ENCODE results near the gene SEPTIN12. TPM values are rescaled to one million over a fixed set of nuclear protein-coding genes. Genes with fewer than 3 reads are reported as not detected.

Gene SEPTIN12
- total RNA-seq, 1 donor from 2014 or later = not detected

DNA sequence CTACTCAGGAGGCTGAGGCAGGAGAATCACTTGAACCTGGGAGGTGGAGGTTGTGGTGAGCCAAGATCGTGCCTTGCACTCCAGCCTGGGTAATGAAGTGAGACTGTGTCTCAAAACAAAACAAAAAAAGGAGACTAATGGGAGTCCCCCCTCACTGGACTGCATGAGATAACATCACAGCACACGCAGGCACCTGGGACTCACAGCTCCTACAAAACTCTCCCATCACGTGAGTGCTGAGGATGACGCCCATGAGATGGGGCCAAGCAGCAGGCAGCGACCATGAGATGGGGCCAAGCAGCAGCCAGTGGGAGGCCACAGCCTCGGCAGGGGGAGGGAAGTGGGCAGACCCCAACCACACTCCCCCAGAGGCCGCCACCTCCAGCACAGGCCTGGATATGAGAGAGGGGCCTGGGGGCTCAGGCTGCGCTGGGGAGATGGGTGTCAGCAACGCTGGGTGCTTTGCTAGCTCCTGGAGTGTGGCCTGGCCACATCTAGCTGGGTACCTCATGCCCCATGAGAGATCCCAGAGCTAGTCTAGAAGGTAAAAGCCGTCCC, 38.4 kb downstream of the SEPTIN12 start:
- Mint-ChIP-seq H3K27ac (no peak overlapping the region), H3K9me3 (no peaks in the 10 kb centered on the region), H3K4me1 (ENCODE audit: unreplicated experiment) (no peaks in the 10 kb centered on the region), H3K4me3 (no peak overlapping the region), H3K36me3 (peaks cover 4% of the 10 kb centered on the region), H3K27me3 (no peaks in the 10 kb centered on the region)
- no peak for DNase-seq (ENCODE audit: extremely low spot score, unreplicated experiment)
- TF ChIP-seq, protein P1, sequence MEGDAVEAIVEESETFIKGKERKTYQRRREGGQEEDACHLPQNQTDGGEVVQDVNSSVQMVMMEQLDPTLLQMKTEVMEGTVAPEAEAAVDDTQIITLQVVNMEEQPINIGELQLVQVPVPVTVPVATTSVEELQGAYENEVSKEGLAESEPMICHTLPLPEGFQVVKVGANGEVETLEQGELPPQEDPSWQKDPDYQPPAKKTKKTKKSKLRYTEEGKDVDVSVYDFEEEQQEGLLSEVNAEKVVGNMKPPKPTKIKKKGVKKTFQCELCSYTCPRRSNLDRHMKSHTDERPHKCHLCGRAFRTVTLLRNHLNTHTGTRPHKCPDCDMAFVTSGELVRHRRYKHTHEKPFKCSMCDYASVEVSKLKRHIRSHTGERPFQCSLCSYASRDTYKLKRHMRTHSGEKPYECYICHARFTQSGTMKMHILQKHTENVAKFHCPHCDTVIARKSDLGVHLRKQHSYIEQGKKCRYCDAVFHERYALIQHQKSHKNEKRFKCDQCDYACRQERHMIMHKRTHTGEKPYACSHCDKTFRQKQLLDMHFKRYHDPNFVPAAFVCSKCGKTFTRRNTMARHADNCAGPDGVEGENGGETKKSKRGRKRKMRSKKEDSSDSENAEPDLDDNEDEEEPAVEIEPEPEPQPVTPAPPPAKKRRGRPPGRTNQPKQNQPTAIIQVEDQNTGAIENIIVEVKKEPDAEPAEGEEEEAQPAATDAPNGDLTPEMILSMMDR (conservative IDR thresholded peaks at IDR 0.05) = no peak

DNA sequence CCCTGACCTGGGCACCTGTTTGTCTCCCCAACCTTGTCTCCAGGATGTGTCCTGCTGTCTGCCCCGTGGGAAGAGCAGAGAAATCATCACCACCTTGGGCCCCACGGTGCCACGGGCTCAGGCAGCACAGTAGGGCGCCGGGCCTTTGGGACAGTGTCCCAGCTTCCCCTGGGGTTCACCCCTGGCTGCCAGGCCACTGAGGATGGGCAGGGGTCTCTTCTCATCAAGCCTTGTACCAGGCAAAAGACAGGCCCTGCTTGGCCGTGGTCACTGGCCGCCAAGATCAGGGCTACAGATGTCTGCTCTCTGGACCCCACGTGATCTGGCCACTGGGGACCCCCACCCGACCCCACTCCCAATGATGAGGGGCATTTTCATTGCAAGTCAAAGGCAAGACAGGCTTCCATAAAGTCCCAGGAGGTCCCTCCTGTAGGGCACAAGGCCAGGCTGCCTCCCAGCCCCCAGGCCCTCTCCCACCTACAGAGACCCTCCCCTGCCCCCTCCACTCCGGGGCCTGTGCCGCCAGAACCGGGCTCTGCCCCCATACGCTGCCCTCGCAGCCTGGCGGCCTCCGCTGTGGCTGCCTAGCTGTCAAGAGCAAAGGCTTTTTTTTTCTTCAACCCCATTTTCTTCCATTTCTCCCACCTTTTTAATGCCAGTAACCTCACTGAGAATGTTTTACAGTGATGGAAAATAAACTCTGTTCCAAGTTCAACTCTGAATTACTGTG, 39.3 kb downstream of the SEPTIN12 start:
- TF ChIP-seq, protein P1 (conservative IDR thresholded peaks at IDR 0.05) = no peak
- H3K4me1 Mint-ChIP-seq (ENCODE audit: unreplicated experiment) = no peaks in the 10 kb centered on the region
- no peak overlapping the region for H3K27ac Mint-ChIP-seq
- peaks cover 4% of the 10 kb centered on the region for H3K36me3 Mint-ChIP-seq
- H3K27me3 Mint-ChIP-seq = no peaks in the 10 kb centered on the region
- no peak for DNase-seq (ENCODE audit: extremely low spot score, unreplicated experiment)
- H3K4me3 Mint-ChIP-seq = no peak overlapping the region
- no peaks in the 10 kb centered on the region for H3K9me3 Mint-ChIP-seq

DNA sequence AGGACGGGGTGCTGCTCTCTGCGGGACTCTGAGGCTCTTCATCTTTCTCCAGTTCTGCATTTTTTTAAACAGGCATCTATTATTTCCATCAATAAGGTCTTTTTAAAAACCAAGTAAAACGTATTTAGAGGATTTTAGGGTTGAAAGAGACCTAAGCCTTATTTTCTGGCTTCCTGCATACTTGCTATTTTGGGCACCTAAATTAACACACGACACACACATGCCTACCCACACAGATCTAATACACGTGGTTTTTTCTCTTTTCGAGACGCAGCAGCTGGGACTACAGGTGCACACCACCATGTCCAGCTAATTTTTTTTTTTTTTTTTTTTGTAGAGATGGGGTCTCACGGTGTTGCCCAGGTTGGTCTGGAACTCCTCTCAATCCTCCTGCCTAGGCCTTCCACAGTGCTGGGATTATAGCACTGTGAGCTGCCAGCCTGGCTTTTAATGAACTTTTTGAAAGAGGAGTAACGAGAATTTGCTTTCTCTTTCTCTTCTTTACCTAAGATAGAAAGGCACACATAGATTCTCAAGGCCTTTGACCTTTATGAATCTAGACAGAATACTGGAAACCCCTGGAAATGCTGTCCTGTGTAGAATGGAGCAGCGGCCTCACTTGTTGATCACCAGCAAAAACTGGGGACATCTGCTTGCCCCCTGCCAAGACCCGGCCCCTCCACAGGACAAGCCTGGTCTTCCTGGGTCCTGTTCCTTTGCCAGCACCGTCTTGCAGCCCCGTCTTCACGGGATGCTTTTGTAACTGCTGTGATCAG, 40.1 kb downstream of the SEPTIN12 start:
- DNase-seq (ENCODE audit: extremely low spot score, unreplicated experiment) = no peak
- no peaks in the 10 kb centered on the region for H3K27me3 Mint-ChIP-seq
- H3K36me3 Mint-ChIP-seq = peaks cover under 1% of the 10 kb centered on the region
- H3K4me3 Mint-ChIP-seq = no peak overlapping the region
- H3K4me1 Mint-ChIP-seq (ENCODE audit: unreplicated experiment) = no peaks in the 10 kb centered on the region
- TF ChIP-seq, protein P1 (conservative IDR thresholded peaks at IDR 0.05) = no peak
- H3K27ac Mint-ChIP-seq = no peak overlapping the region
- no peaks in the 10 kb centered on the region for H3K9me3 Mint-ChIP-seq

DNA sequence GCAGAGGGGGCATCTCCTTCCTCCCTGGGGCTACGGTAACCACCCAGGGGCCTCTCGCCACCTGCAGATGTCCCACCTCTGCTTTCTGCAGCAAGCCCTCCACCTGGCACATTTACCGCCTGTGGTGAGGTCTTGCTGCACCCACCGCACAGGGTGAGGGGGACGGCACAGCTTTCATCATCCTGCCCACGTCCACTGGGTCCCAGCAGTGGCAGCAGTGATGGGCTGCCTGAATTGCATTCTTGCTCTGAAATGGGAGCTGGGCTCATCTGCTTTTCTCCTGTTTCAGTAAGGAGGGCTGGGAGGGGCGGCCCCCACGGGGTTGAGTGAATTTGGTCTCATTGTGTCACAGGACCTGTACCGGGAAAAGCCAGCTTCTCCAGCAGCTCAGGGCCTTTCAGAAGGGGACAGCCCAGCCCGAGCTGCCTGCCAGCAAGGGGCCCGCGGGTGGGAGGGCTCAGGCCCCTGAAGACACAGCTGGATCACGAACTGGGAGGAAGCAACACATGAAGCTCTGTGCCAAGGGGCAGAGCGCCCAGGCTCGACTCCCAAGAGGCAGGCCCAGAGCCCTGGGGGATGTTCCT, 41.1 kb downstream of the SEPTIN12 start:
- no peak for DNase-seq (ENCODE audit: extremely low spot score, unreplicated experiment)
- no peaks in the 10 kb centered on the region for H3K36me3 Mint-ChIP-seq
- H3K27ac Mint-ChIP-seq = no peak overlapping the region
- H3K4me1 Mint-ChIP-seq (ENCODE audit: unreplicated experiment) = no peaks in the 10 kb centered on the region
- TF ChIP-seq, protein P1 (conservative IDR thresholded peaks at IDR 0.05) = no peak
- no peaks in the 10 kb centered on the region for H3K27me3 Mint-ChIP-seq
- H3K4me3 Mint-ChIP-seq = no peak overlapping the region
- H3K9me3 Mint-ChIP-seq = no peaks in the 10 kb centered on the region

DNA sequence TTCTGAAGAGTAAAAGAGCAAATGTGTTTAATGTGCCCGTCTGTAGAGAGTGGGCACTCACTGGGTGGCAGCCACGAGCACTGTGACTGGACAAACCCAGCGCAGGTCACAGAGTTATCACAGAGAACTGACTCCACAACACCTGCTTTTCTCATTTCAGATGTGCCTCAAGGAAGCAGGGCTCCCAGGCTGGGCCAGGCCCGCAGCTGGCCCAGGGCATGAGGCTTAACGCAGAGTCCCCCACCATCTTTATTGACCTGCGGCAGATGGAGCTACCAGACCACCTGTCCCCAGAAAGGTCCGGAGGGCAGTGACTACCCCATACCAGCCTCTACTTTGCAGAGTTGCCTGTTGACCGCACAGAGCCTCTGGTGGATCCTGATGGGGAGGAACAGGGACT, 41.9 kb downstream of the SEPTIN12 start:
- Mint-ChIP-seq H3K36me3 (no peaks in the 10 kb centered on the region), H3K4me3 (no peak overlapping the region), H3K27ac (no peak overlapping the region), H3K9me3 (no peaks in the 10 kb centered on the region), H3K27me3 (no peaks in the 10 kb centered on the region), H3K4me1 (ENCODE audit: unreplicated experiment) (no peaks in the 10 kb centered on the region)
- DNase-seq (ENCODE audit: extremely low spot score, unreplicated experiment) = no peak
- TF ChIP-seq, protein P1 (conservative IDR thresholded peaks at IDR 0.05) = no peak

All from type B pancreatic cell (in vitro differentiated cells).